Measurements from ENCODE around the gene GPR183. TPM values are rescaled to one million over a fixed set of nuclear protein-coding genes. Genes with fewer than 3 reads are reported as not detected.

The GPR183 gene
- total and polyA plus RNA-seq, 10 of the 15 experiments (the other 5 are each of a cell fraction or from before 2014, with no cell fraction given), result 134 to 669 (median 225) TPM

GRCh38 chr13:99334221-99334620 is 27.0 kb upstream of the GPR183 start:
- Histone ChIP-seq H3K4me2 (ENCODE audit: control insufficient read depth, insufficient read depth) (no peak overlapping the region), H2AFZ (ENCODE audit: control insufficient read depth, low read depth, low read length) (no peak overlapping the region), H3K4me1 (ENCODE audit: control insufficient read depth, insufficient read depth, low read length) (peaks cover 22% of the 10 kb centered on the region), H3K36me3 (ENCODE audit: control insufficient read depth in 2 of 2, insufficient read depth in 2 of 2, low read length in 1 of 2) (no peaks in the 10 kb centered on the region; a peak in 2 of 4 replicates), H4K20me1 (ENCODE audit: control insufficient read depth, insufficient read depth) (no peaks in the 10 kb centered on the region), H3K27ac (ENCODE audit: control insufficient read depth, insufficient read depth) (no peak overlapping the region), H3K9ac (ENCODE audit: control insufficient read depth, insufficient read depth, low read length) (no peak overlapping the region), H3K4me3 (no peak overlapping the region), H3K27me3 (replicated peaks in 1 of 2; ENCODE audit: control insufficient read depth in 2 of 2, insufficient read depth in 2 of 2, low read length in 1 of 2) (no peaks in the 10 kb centered on the region), H3K79me2 (ENCODE audit: control insufficient read depth, insufficient read depth, low read length) (peaks cover 3% of the 10 kb centered on the region), H3K9me3 (replicated peaks; ENCODE audit: control insufficient read depth, insufficient read depth, low read length) (no peaks in the 10 kb centered on the region; the same call in 2 of the 3 replicates)
- ATAC-seq, result no peak
- TF ChIP-seq USF1 (IDR thresholded peaks at IDR 0.05; ENCODE audit: borderline replicate concordance, extremely low read length, insufficient read depth, low read depth, low read length) (no peak), NFIC (IDR thresholded peaks at IDR 0.05; ENCODE audit: low read depth, low read length) (no peak), USF2 (IDR thresholded peaks at IDR 0.05; ENCODE audit: borderline replicate concordance, low read depth, low read length) (no peak), MEF2B (IDR thresholded peaks at IDR 0.05; ENCODE audit: partially characterized antibody, poor library complexity, severe bottlenecking) (no peak), SRF (IDR thresholded peaks at IDR 0.05; ENCODE audit: low read depth in 2 of 2, low read length in 2 of 2) (no peak), YBX1 (IDR thresholded peaks at IDR 0.05) (no peak), ZNF592 (IDR thresholded peaks at IDR 0.05) (no peak), TCF12 (IDR thresholded peaks at IDR 0.05; ENCODE audit: low read depth, low read length) (no peak), ZSCAN29 (IDR thresholded peaks at IDR 0.05) (no peak), SREBF1 (IDR thresholded peaks at IDR 0.05; ENCODE audit: low read length) (no peak), FOXK2 (IDR thresholded peaks at IDR 0.05) (no peak), PAX8 (IDR thresholded peaks at IDR 0.05) (no peak)
- CTCF ChIA-PET, result interaction anchor here (1.1 to 3.4 kb wide), 16 partner anchors 10 to 158 kb away, joined by 3 to 28 read pairs (median 7); partner anchors contain the start of gene GPR183
- no peak for FAIRE-seq
- RAD21 ChIA-PET (ENCODE audit: unreplicated experiment), result interaction anchor here (1.3 to 8.6 kb wide), 11 partner anchors 10 to 68 kb away, joined by 5 to 126 read pairs (median 21); partner anchors contain the start of gene GPR183
- SMC1A ChIA-PET (ENCODE audit: uncharacterized antibody, unreplicated experiment), result interaction anchor here (0.7 to 8.6 kb wide), 20 partner anchors 10 to 171 kb away, joined by 3 to 118 read pairs (median 10); partner anchors contain the start of gene GPR183
- in situ Hi-C loops (cut with MboI) (no loop called here), intact Hi-C loops (cut with micrococcal nuclease; ENCODE audit: unreplicated experiment) (no loop called here)
- 98% methylated on average over 3 of the region's 3 CpGs for WGBS (ENCODE audit: insufficient coverage, insufficient replicate concordance, low lambda C conversion rate, missing lambda C conversion rate)
- POLR2A ChIA-PET, result interaction anchor here (0.6 to 3.0 kb wide), 11 partner anchors 11 to 68 kb away, joined by 3 to 24 read pairs (median 4); partner anchors contain the start of gene GPR183
- DNase-seq (ENCODE audit: low read depth, low spot score), result no peak
- BruUV-seq (replicated peaks), result no TSS peak

Data from GM12878 (cell line).